Ramos (cell line): ENCODE measurements around the gene CUX1.

Experiments
- in situ Hi-C: fragments of 300-500 bp; cut with MboI; formaldehyde crosslinking; loops from one replicate; pipeline ENCODE4 v1.14.3; 2022; ENCODE audit warnings: low sequenced_read_pairs; ENCODE audit not compliant: unreplicated experiment

The CUX1 gene

DNA sequence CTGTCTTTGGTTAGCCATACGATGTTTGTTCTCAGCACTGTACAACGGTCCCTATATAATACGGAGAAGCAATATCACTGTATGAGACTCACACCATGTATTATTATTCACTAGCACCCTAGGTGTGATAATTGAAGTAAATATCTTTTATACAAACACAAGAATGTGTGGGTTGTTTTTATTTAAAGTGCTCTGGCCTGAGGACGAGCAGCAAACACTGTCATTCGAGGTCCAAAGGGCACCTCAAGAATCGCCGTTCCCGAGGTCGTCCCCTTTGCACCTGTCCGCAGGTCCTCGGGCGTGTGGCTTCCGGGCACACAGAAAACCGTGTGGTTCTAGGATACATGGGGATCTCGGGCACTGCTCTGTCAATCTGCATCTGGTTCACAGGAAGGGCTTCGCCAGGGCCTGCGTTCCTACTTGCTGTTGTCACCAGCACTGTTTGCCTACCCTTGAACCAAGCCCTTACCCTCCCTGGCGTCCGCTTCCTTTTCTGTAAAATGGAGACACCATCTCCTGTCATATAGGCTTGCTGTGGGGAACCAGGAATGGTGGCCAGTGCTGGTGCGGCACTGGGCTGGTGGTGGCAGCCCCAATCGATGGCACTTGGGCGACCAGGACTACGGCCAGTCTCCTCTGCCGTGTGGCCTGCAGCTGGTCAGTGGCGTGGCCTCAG is 440.8 kb downstream of the CUX1 start:
- in situ Hi-C loops, result no loop called here

DNA sequence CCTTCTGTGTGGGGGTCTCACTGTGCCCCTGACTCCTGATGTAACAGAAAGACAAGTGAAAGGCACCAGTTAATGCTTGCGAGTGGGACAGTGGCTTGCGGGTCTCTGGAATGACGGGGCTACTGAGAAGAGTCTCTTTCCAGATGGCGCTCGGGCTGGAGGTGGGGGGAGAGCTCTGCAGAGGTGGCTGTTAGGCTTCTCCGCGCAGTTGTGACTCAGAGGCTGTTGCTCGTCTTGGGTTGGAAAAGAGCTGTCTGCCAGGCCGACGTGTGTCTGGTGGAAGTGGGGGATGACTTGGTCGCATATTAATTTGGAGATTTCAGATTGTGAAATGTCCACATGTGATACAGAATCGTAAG is 441.3 kb downstream of the CUX1 start:
- in situ Hi-C loops, result no loop called here

DNA sequence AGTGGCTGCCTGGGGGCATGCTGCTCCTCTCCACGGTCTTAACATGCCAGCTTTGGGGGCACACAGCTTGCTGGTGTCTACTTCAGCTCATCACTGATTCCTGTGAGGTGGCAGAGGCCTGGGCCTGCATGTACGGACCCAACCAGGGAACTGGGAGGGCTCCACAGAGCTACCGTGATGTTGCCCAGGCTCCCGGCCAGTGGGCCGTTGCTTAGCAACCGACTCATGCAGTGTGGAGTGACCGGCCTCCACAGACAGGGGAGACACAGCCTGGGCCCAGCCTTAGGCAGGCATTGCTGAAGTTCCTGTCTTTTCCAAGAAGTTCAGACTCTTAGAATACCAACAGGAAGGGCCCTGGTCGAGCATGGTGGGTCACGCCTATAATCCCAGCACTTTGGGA is 443.4 kb downstream of the CUX1 start:
- in situ Hi-C loops, result no loop called here

DNA sequence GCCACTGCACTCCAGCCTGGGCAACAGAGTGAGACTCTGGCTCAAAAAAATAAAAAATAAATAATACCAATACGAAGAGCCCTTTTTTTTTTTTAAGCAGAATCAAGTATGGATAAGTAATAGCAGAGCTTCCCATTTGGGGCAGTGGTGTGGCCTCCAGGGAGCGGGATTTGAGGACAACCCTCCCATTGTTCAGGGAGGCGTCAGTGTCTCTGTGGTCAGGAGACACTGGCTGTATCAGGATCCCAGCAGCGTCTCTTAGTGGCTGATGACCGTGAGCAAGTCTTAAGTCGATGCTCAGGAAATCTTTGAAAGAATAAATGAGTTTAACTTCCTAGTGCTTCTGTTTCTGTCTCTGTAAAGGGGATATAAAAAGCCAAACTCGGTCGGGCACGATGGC is 444.0 kb downstream of the CUX1 start:
- in situ Hi-C loops, result no loop called here

GRCh38 chr7:102262546-102262945 is 445.1 kb downstream of the CUX1 start:
- in situ Hi-C loops, result no loop called here

DNA sequence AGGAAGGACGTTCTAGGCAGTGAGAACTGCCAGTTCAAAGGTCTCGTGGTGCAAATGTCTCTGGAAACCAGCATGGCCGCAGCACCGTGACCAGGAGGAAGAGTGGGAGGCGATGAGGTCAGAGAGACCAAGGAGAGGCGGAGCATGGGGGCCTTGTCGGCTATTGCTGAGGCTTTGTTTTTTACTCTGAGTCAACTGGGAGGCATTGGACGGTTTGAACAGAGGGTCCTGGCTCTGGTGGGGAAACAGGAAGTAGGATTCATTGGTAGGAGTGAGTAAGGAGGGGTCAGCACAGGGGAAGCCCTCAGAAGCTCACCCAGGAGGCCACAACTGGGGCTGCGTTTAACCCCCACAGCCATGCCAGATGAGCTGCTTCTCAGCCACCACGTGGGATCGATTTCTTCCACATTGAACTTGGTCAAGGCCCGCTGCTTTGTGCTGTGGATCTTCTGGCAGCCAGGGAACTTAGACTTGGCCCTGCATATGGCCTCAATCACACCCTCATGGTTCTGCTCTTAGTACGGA is 447.0 kb downstream of the CUX1 start:
- in situ Hi-C loops, result no loop called here

DNA sequence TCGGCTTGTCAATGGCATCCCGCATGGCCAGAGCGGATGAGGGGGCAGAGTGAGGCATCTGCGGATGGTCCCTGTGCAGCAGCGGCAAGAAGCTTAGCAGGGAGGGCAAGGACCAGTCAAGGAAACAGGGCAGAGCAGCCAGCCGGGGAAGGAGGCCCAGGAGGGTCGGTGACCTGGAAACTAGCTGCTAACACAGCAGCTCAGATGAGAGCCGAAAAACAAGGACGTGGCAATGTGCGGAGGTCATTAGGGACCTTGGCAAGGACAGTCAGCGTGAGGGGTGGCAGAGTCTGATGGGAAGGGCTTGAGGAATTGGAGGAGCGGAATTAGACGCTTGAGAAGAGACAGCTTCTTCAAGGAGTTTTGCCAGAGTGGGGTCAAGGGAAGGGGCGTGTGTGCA is 449.1 kb downstream of the CUX1 start:
- in situ Hi-C loops, result no loop called here

DNA sequence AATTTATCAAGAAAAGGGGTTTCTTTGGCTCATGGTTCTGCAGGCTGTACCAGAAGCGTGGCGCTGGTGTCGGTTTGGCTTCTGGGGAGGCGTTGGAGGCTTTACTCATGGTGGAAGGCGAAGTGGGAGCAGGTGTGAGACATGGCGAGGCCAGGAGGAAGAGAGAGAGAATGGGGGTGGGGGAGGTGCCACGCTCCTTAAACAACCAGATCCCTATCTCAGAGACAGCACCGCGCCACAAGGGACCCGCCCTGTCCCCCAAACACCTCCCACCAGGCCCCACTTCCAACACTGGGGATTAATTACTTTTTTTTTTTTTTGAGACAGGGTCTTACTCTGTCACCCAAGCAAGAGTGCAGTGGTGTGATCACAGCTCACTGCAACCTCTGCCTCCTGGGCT is 451.2 kb downstream of the CUX1 start:
- in situ Hi-C loops, result no loop called here

- in situ Hi-C loops, result loop anchor here (5.0 to 10.0 kb wide), 2 partner anchors 666 to 728 kb away; no protein-coding TSS in a partner anchor
Measured at GRCh38 chr7:102270178-102270887, 452.9 kb downstream of the CUX1 start.

- in situ Hi-C loops, result loop anchor here (5.0 to 10.0 kb wide), 2 partner anchors 666 to 729 kb away; no protein-coding TSS in a partner anchor
Measured at GRCh38 chr7:102271158-102271798, 453.9 kb downstream of the CUX1 start.

GRCh38 chr7:102272075-102272916 is 454.9 kb downstream of the CUX1 start:
- in situ Hi-C loops, result loop anchor here (5.0 to 10.0 kb wide), 2 partner anchors 667 to 730 kb away; no protein-coding TSS in a partner anchor

DNA sequence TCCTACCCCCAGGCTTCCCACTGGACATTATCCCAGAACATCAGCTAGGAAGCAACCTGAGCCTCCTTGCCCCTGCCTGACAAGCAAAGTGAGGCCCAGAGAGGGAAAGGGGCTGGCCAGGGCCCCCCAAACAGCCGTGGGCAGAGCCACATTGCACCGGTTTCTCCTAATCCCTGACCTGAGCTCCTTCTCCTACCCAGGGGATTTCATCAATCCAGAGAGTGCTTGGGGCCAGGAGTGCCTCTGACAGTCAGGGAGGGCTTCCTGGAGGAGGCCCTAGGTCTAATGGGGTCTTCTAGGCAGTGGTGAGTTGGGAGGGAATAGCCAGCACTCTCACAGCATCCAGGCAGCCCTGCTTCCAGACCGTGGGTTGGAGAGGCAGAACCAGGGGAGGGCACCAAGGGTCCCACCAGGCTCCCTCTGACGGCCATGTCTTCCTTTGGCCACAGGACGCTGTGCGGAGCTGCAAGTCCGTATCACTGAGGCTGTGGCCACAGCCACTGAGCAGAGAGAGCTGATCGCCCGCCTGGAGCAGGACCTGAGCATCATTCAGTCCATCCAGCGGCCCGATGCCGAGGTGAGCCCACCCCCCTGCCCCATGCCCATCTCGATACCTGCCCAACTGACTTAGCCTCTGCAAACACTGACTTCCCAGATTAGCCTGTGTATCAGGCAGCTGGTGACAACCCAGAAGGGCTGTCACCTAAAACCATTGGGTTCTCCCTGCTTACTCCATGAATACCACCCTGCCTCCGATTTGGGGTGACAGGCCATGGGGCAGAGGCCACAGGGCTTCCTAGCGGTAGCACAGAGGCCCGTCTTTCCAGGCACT is 455.7 kb downstream of the CUX1 start:
- in situ Hi-C loops, result loop anchor here (5.0 to 10.0 kb wide), 2 partner anchors 668 to 731 kb away; no protein-coding TSS in a partner anchor

GRCh38 chr7:102273749-102274712 is 456.6 kb downstream of the CUX1 start:
- in situ Hi-C loops, result loop anchor here (5.0 to 10.0 kb wide), 2 partner anchors 669 to 732 kb away; no protein-coding TSS in a partner anchor

- in situ Hi-C loops, result loop anchor here (10.0 kb wide), 1 partner anchor 670 kb away; no protein-coding TSS in a partner anchor
Measured at GRCh38 chr7:102275123-102275703, 457.8 kb downstream of the CUX1 start.

DNA sequence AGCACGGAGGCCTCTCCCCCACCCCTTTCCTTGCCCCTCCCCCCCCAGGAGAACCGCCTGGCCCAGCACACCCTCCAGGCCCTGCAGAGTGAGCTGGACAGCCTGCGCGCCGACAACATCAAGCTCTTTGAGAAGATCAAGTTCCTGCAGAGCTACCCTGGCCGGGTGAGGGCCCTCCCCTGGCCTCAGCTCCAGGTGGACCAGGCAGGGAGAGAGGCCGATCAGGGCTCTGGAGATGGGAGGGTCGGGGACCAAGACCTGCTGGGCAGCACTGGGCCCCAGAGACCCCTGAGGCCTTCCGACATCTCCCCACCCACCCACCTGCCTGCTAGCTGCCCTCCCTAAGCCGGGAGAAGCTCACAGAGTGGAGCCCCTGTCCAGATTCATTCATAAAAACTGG is 460.5 kb downstream of the CUX1 start:
- in situ Hi-C loops, result loop anchor here (10.0 kb wide), 1 partner anchor 673 kb away; no protein-coding TSS in a partner anchor

DNA sequence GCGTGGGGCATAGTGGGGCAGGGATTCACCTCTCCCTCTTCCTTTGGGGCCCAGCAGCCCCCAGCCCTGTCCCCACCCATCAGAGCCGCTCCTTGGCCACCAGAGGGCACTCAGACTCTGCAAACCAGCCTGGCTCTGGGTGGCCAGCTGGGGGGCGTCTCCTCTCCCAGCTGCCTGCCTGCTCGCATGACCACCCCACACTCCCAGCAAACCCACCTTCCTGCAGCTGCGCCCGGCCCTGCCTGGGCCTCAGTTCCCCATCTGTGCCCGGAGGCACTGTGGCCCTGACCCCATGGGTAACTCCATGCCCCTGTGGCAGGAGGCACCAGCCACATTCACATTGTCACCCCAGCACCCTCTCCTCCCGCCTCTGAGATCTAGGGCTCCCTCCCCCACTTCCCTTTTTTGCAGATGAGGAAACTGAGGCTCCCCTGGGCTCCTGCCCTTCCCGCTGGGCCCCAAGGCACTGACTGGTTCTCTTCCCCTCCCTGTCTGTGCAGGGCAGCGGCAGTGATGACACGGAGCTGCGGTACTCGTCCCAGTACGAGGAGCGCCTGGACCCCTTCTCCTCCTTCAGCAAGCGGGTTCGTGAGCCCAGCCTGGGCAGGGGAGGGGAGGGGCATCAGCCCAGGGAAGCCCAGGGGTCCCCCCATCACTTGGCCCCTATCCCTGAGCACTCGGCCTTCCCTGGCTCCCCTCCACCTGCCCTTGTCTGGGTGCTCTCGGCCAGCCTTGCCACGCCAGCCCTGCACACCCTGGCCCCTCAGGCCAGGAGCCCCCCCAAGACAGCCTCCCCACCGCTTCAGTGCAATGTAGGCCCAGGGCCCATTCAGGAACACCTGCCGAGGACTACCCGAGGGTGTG is 462.3 kb downstream of the CUX1 start:
- in situ Hi-C loops, result loop anchor here (5.0 to 10.0 kb wide), 2 partner anchors 113 to 675 kb away; no protein-coding TSS in a partner anchor
